Stimulated activated CD4-positive, alpha-beta T cell treated with anti-CD3 and anti-CD28 coated beads, Interleukin-2, amount 100 ng/mL, for 4 hours (primary cell): ENCODE results near the gene KLHL11.
A peak's percentile ranks its signal among the peaks of the same experiment; 100 is the strongest.
"Not testable (repeated sequence)": the region's sequence is repeated elsewhere in the genome, so short reads cannot be mapped to it uniquely, and the experiment has no call there.

ENCODE experiments used
- DNase-seq: peaks from one replicate; pipeline ENCODE4 v3.0.0-alpha.2; 2020; ENCODE audit warnings: low read depth

The KLHL11 gene

GRCh38 chr17:41836550-41837196 is 28.6 kb downstream of the KLHL11 start:
- no peak for DNase-seq

- peak; percentile 47 for DNase-seq
These were observed 29.2 kb downstream of the KLHL11 start, which contains the start of gene NT5C3B for GRCh38 chr17:41835800-41836549. NT5C3B (minus strand) TSS chr17:41836232; CDS start chr17:41836193, 39 bp downstream.

GRCh38 chr17:41835214-41835799 is 29.9 kb downstream of the KLHL11 start:
- no peak for DNase-seq

GRCh38 chr17:41829961-41830360 is 35.3 kb downstream of the KLHL11 start:
- DNase-seq, result not testable (repeated sequence)

- DNase-seq, result no peak
These were observed 39.9 kb downstream of the KLHL11 start for GRCh38 chr17:41825175-41825845.

GRCh38 chr17:41824086-41824485 is 41.1 kb downstream of the KLHL11 start:
- no peak for DNase-seq

- no peak for DNase-seq
These were observed 41.6 kb downstream of the KLHL11 start for GRCh38 chr17:41823580-41823979.

- DNase-seq, result no peak
These were observed 42.1 kb downstream of the KLHL11 start for GRCh38 chr17:41823141-41823524.

GRCh38 chr17:41822216-41823140 is 42.7 kb downstream of the KLHL11 start:
- no peak for DNase-seq

GRCh38 chr17:41821776-41822175 is 43.4 kb downstream of the KLHL11 start:
- DNase-seq, result no peak

GRCh38 chr17:41818024-41818423 is 47.2 kb downstream of the KLHL11 start:
- DNase-seq, result no peak

GRCh38 chr17:41816637-41817320 is 48.4 kb downstream of the KLHL11 start:
- DNase-seq, result no peak

- no peak for DNase-seq
These were observed 51.0 kb downstream of the KLHL11 start for GRCh38 chr17:41814195-41814594.

GRCh38 chr17:41813699-41814124 is 51.5 kb downstream of the KLHL11 start:
- DNase-seq, result no peak

- no peak for DNase-seq
These were observed 52.0 kb downstream of the KLHL11 start for GRCh38 chr17:41813152-41813680.

- no peak for DNase-seq
These were observed 52.7 kb downstream of the KLHL11 start, which contains the start of gene FKBP10 for GRCh38 chr17:41812381-41813151. FKBP10 (plus strand) TSS chr17:41813004; CDS start chr17:41813035, 31 bp downstream.

- peak; percentile 50 for DNase-seq
These were observed 53.5 kb downstream of the KLHL11 start, which contains the start of gene P3H4 for GRCh38 chr17:41811549-41812380. P3H4 (minus strand) TSS chr17:41811949; CDS start chr17:41811915, 34 bp downstream.
